K562 (cell line): ENCODE data around the gene PPP1R37. TPM values are rescaled to one million over a fixed set of nuclear protein-coding genes. Genes with fewer than 3 reads are reported as not detected.
A peak's percentile ranks its signal among the peaks of the same experiment; 100 is the strongest.

ENCODE experiments used
- CC2D1A ChIP-seq: fragments of 450-650 bp; IDR thresholded peaks from 2 replicates; pipeline ENCODE4 v1.6.1; 2017; ENCODE audit warnings: mild to moderate bottlenecking
- CREB3L1 ChIP-seq: fragments of 450-650 bp; IDR thresholded peaks from 2 replicates; pipeline ENCODE4 v1.6.1; 2014; ENCODE audit warnings: low read depth, mild to moderate bottlenecking, moderate library complexity, borderline replicate concordance
- HNRNPH1 ChIP-seq: fragments of 200-400 bp; formaldehyde crosslinking; optimal IDR thresholded peaks from 2 replicates; pipeline ENCODE3; 2017; ENCODE audit warnings: low read depth, mild to moderate bottlenecking, low read length, moderate library complexity
- polyA plus RNA-seq, 8 experiments: library from polyadenylated mRNA; depleted of rRNA in 4 of 8; stranded (reverse) in 5 of 8; unstranded in 3 of 8; fragments of >200 nt; fragmentation: Nextera tagmentation in 2 of 8; fragmentation: Illumina TruSeq in 1 of 8; extraction: Ambion mirVana in 2 of 8; extraction: Trizol in 1 of 8; gene quantifications; 2 replicates each; pipeline versions ENCODE4 v1.2.1 to v1.2.3, GENCODE V29; 2011 to 2014; ENCODE audit warnings: inconsistent platforms in 1 of 8, missing spikeins in 1 of 8
- total RNA-seq, 7 experiments: library from RNA; depleted of rRNA in 6 of 7; stranded (reverse); fragments of >200 nt in 6 of 7; fragmentation: Illumina TruSeq in 2 of 7; extraction: Trizol in 2 of 7; gene quantifications; 2 replicates each; pipeline versions ENCODE4 v1.2.1 to v1.2.3, GENCODE V29; 2011 to 2021; ENCODE audit warnings: low replicate concordance in 1 of 7
- TF ChIP-seq, protein P1 (sequence below): IDR thresholded peaks from 2 replicates; pipeline ENCODE4 v1.6.1; 2011; ENCODE audit not compliant: insufficient read length; ENCODE audit errors: extremely low read depth
- TF ChIP-seq, protein P2 (sequence below): fragments of 450-650 bp; IDR thresholded peaks from 2 replicates; pipeline ENCODE4 v1.6.1; 2018; ENCODE audit not compliant: partially characterized antibody

Gene PPP1R37
- total and polyA plus RNA-seq, 9 of the 15 experiments (the other 6 are each of a cell fraction or from before 2014, with no cell fraction given): 0.04 to 20.3 (median 7.3) TPM

GRCh38 chr19:45179892-45180370 is 87.0 kb downstream of the PPP1R37 start (continued):
- TF ChIP-seq, protein P1, sequence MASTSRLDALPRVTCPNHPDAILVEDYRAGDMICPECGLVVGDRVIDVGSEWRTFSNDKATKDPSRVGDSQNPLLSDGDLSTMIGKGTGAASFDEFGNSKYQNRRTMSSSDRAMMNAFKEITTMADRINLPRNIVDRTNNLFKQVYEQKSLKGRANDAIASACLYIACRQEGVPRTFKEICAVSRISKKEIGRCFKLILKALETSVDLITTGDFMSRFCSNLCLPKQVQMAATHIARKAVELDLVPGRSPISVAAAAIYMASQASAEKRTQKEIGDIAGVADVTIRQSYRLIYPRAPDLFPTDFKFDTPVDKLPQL: no peak
- no peak for TF ChIP-seq HNRNPH1
- TF ChIP-seq CREB3L1: peak; percentile 51
- TF ChIP-seq, protein P2, sequence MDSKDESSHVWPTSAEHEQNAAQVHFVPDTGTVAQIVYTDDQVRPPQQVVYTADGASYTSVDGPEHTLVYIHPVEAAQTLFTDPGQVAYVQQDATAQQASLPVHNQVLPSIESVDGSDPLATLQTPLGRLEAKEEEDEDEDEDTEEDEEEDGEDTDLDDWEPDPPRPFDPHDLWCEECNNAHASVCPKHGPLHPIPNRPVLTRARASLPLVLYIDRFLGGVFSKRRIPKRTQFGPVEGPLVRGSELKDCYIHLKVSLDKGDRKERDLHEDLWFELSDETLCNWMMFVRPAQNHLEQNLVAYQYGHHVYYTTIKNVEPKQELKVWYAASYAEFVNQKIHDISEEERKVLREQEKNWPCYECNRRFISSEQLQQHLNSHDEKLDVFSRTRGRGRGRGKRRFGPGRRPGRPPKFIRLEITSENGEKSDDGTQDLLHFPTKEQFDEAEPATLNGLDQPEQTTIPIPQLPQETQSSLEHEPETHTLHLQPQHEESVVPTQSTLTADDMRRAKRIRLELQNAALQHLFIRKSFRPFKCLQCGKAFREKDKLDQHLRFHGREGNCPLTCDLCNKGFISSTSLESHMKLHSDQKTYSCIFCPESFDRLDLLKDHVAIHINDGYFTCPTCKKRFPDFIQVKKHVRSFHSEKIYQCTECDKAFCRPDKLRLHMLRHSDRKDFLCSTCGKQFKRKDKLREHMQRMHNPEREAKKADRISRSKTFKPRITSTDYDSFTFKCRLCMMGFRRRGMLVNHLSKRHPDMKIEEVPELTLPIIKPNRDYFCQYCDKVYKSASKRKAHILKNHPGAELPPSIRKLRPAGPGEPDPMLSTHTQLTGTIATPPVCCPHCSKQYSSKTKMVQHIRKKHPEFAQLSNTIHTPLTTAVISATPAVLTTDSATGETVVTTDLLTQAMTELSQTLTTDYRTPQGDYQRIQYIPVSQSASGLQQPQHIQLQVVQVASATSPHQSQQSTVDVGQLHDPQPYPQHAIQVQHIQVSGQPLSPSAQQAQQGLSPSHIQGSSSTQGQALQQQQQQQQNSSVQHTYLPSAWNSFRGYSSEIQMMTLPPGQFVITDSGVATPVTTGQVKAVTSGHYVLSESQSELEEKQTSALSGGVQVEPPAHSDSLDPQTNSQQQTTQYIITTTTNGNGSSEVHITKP: peak; percentile 68
- TF ChIP-seq CC2D1A: no peak
